GM21786 (cell line): ENCODE results near the gene PLPP4.

Experiments used
- ATAC-seq: cut with Tn5 transposase; IDR thresholded peaks from one replicate; pipeline ENCODE4 v1.9.1; 2021; ENCODE audit not compliant: unreplicated experiment

The PLPP4 gene

GRCh38 chr10:120572307-120572706, 115.3 kb downstream of the PLPP4 start:
- no peak for ATAC-seq

GRCh38 chr10:120573355-120573754, 116.3 kb downstream of the PLPP4 start:
- ATAC-seq: no peak

- ATAC-seq: no peak
Measured at GRCh38 chr10:120574981-120575380, 118.0 kb downstream of the PLPP4 start.

- no peak for ATAC-seq
Measured at GRCh38 chr10:120575411-120575810, 118.4 kb downstream of the PLPP4 start.

- no peak for ATAC-seq
Measured at GRCh38 chr10:120578134-120578533, 121.1 kb downstream of the PLPP4 start.

- ATAC-seq: no peak
Measured at GRCh38 chr10:120578890-120579289, 121.9 kb downstream of the PLPP4 start.

GRCh38 chr10:120580918-120581895, 124.2 kb downstream of the PLPP4 start:
- ATAC-seq: no peak

- ATAC-seq: no peak
Measured at GRCh38 chr10:120582753-120583152, 125.7 kb downstream of the PLPP4 start.

GRCh38 chr10:120583424-120584108, 126.5 kb downstream of the PLPP4 start:
- no peak for ATAC-seq

GRCh38 chr10:120584786-120585185, 127.8 kb downstream of the PLPP4 start:
- no peak for ATAC-seq

- ATAC-seq: no peak
Measured at GRCh38 chr10:120586471-120586872, 129.4 kb downstream of the PLPP4 start.

GRCh38 chr10:120587061-120587460, 130.0 kb downstream of the PLPP4 start:
- ATAC-seq: no peak

- no peak for ATAC-seq
Measured at GRCh38 chr10:120588311-120588710, 131.3 kb downstream of the PLPP4 start.

- ATAC-seq: no peak
Measured at GRCh38 chr10:120593693-120594092, 136.7 kb downstream of the PLPP4 start.

- ATAC-seq: no peak
Measured at GRCh38 chr10:120597902-120598301, 140.9 kb downstream of the PLPP4 start.

GRCh38 chr10:120598386-120598785, 141.4 kb downstream of the PLPP4 start:
- no peak for ATAC-seq

- no peak for ATAC-seq
Measured at GRCh38 chr10:120599200-120599724, 142.2 kb downstream of the PLPP4 start.

- no peak for ATAC-seq
Measured at GRCh38 chr10:120600871-120601649, 144.0 kb downstream of the PLPP4 start.

- ATAC-seq: no peak
Measured at GRCh38 chr10:120601999-120602398, 145.0 kb downstream of the PLPP4 start.

- ATAC-seq: no peak
Measured at GRCh38 chr10:120605410-120605809, 148.4 kb downstream of the PLPP4 start.
